Keratinocyte (primary cell): Measurements from ENCODE around the gene OXSR1. TPM values are rescaled to one million over a fixed set of nuclear protein-coding genes. Genes with fewer than 3 reads are reported as not detected.

Experiments used
- DNase-seq: peaks from one replicate; pipeline ENCODE4 v3.0.0-alpha.2; 2011; ENCODE audit warnings: low read depth, missing footprints, low spot score
- FAIRE-seq: peaks from 2 replicates; lab custom pipeline; 2011; peaks lifted over from hg19 to GRCh38; lab: Jason Lieb, UNC
- H2AFZ ChIP-seq: 2 replicates; pipeline ENCODE4 v1.6.0; 2012; ENCODE audit warnings: low read length, control low read depth, inconsistent platforms; ENCODE audit not compliant: control insufficient read depth
- H3K27ac ChIP-seq: 2 replicates; pipeline ENCODE4 v1.5.1; 2011; ENCODE audit warnings: low read length; ENCODE audit not compliant: control insufficient read depth, insufficient read depth
- H3K27me3 ChIP-seq: 3 replicates; pipeline ENCODE4 v1.6.0; 2011; ENCODE audit warnings: low read length; ENCODE audit not compliant: control insufficient read depth, insufficient read depth; ENCODE audit errors: extremely low read depth
- H3K36me3 ChIP-seq, 2 experiments: 2 replicates in 1 of 2; 3 replicates in 1 of 2; pipeline ENCODE4 v1.5.1; 2011; ENCODE audit warnings: low read length in 2 of 2, mild to moderate bottlenecking in 1 of 2; ENCODE audit not compliant: control insufficient read depth in 2 of 2, insufficient read depth in 2 of 2; ENCODE audit errors: extremely low read depth in 1 of 2
- H3K4me1 ChIP-seq: 3 replicates; pipeline ENCODE4 v1.5.1; 2011; ENCODE audit warnings: low read length; ENCODE audit not compliant: control insufficient read depth, insufficient read depth; ENCODE audit errors: extremely low read depth
- H3K4me2 ChIP-seq: 3 replicates; pipeline ENCODE4 v1.6.0; 2011; ENCODE audit warnings: low read depth, low read length; ENCODE audit not compliant: control insufficient read depth, insufficient read depth; ENCODE audit errors: extremely low read depth
- H3K4me3 ChIP-seq, 3 experiments: fragments of 200-600 bp in 1 of 3; sonication (generic) in 1 of 3; 2 replicates in 2 of 3; 3 replicates in 1 of 3; pipeline ENCODE4 v1.5.1; 2011 to 2016; ENCODE audit warnings: low read length in 3 of 3, mild to moderate bottlenecking in 3 of 3, control low read depth in 2 of 3, inconsistent platforms in 1 of 3, low read depth in 1 of 3, mixed read lengths in 1 of 3, mixed run types in 1 of 3, moderate library complexity in 1 of 3; ENCODE audit not compliant: control insufficient read depth in 2 of 3, insufficient read depth in 2 of 3; ENCODE audit errors: extremely low read depth in 1 of 3
- H3K79me2 ChIP-seq: 2 replicates; pipeline ENCODE4 v1.6.0; 2012; ENCODE audit warnings: low read length; ENCODE audit not compliant: control insufficient read depth, insufficient read depth
- H3K9ac ChIP-seq: 3 replicates; pipeline ENCODE4 v1.6.0; 2011; ENCODE audit warnings: low read length; ENCODE audit not compliant: control insufficient read depth, insufficient read depth; ENCODE audit errors: extremely low read depth
- H3K9me1 ChIP-seq: 3 replicates; pipeline ENCODE4 v1.6.0; 2011; ENCODE audit warnings: low read length; ENCODE audit not compliant: control insufficient read depth, insufficient read depth; ENCODE audit errors: extremely low read depth
- H3K9me3 ChIP-seq: 2 replicates; pipeline ENCODE4 v1.5.1; 2012; ENCODE audit warnings: low read depth, low read length; ENCODE audit not compliant: control insufficient read depth
- H4K20me1 ChIP-seq: 3 replicates; pipeline ENCODE4 v1.6.0; 2011; ENCODE audit warnings: low read length; ENCODE audit not compliant: control insufficient read depth, insufficient read depth; ENCODE audit errors: extremely low read depth
- EZH2 ChIP-seq: IDR thresholded peaks from one replicate; pipeline ENCODE4 v1.6.1; 2012; ENCODE audit warnings: inconsistent platforms, mild to moderate bottlenecking, low read length, moderate library complexity
- dilution Hi-C: fragments of 300-500 bp; cut with MboI; formaldehyde crosslinking; loops from one replicate; pipeline ENCODE4 v1.7.0; 2020; ENCODE audit warnings: low sequenced_read_pairs; ENCODE audit not compliant: extremely low pct_ligation_motif_present
- polyA plus RNA-seq, 5 experiments: library from polyadenylated mRNA; depleted of rRNA in 3 of 5; stranded (reverse) in 3 of 5; stranded (forward) in 1 of 5; unstranded in 1 of 5; fragments of >200 nt; gene quantifications; 1 replicate in 1 of 5; 2 replicates in 3 of 5; 3 replicates in 1 of 5; pipeline versions ENCODE4 v1.2.1 to v1.2.3, GENCODE V29; 2011 to 2012; ENCODE audit warnings: missing spikeins in 2 of 5, low read depth in 1 of 5, low replicate concordance in 1 of 5
- TF ChIP-seq, protein P1 (sequence below), 3 experiments: IDR thresholded peaks in 1 of 3; conservative IDR thresholded peaks in 1 of 3; optimal IDR thresholded peaks in 1 of 3; 2 replicates in 2 of 3; 3 replicates in 1 of 3; pipeline versions ENCODE3 to v1.5.1; 2011; ENCODE audit warnings: low read length in 3 of 3, mild to moderate bottlenecking in 3 of 3, moderate library complexity in 2 of 3, control low read depth in 1 of 3, inconsistent platforms in 1 of 3; ENCODE audit not compliant: insufficient read depth in 2 of 3; ENCODE audit errors: extremely low read depth in 1 of 3

OXSR1 gene
- polyA plus RNA-seq, 1 donor (not counting 4 experiments of a cell fraction or from before 2014, with no cell fraction given): 77.0 TPM

GRCh38 chr3:38163841-38164642 lies 1.3 kb upstream of the OXSR1 start:
- DNase-seq: no peak
- Histone ChIP-seq H2AFZ (peak overlapping the region; percentile 84), H3K4me2 (peak overlapping the region; percentile 89), H3K4me1 (peaks cover 16% of the 10 kb centered on the region), H3K36me3 (no peaks in the 10 kb centered on the region), H4K20me1 (no peaks in the 10 kb centered on the region), H3K9ac (peak overlapping the region; percentile 88), H3K27ac (peak overlapping the region; percentile 99), H3K4me3 (peak overlapping the region; percentile 86 to 89 (median 89)), H3K9me1 (no peaks in the 10 kb centered on the region), H3K9me3 (no peaks in the 10 kb centered on the region), H3K27me3 (no peaks in the 10 kb centered on the region), H3K79me2 (peaks cover 30% of the 10 kb centered on the region)
- dilution Hi-C loops: no loop called here
- no peak for FAIRE-seq
- no peak for TF ChIP-seq EZH2
- TF ChIP-seq, protein P1, sequence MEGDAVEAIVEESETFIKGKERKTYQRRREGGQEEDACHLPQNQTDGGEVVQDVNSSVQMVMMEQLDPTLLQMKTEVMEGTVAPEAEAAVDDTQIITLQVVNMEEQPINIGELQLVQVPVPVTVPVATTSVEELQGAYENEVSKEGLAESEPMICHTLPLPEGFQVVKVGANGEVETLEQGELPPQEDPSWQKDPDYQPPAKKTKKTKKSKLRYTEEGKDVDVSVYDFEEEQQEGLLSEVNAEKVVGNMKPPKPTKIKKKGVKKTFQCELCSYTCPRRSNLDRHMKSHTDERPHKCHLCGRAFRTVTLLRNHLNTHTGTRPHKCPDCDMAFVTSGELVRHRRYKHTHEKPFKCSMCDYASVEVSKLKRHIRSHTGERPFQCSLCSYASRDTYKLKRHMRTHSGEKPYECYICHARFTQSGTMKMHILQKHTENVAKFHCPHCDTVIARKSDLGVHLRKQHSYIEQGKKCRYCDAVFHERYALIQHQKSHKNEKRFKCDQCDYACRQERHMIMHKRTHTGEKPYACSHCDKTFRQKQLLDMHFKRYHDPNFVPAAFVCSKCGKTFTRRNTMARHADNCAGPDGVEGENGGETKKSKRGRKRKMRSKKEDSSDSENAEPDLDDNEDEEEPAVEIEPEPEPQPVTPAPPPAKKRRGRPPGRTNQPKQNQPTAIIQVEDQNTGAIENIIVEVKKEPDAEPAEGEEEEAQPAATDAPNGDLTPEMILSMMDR (optimal IDR thresholded peaks at IDR 0.05 in 1 of 3, IDR thresholded peaks at IDR 0.05 in 1 of 3, conservative IDR thresholded peaks at IDR 0.05 in 1 of 3; ENCODE audit: extremely low read depth in 1 of 3, insufficient read depth in 2 of 3, low read length in 3 of 3): no peak

- no peak for TF ChIP-seq EZH2
- TF ChIP-seq, protein P1 (optimal IDR thresholded peaks at IDR 0.05 in 1 of 3, IDR thresholded peaks at IDR 0.05 in 1 of 3, conservative IDR thresholded peaks at IDR 0.05 in 1 of 3; ENCODE audit: extremely low read depth in 1 of 3, insufficient read depth in 2 of 3, low read length in 3 of 3): no peak
- Histone ChIP-seq H3K4me1 (peaks cover 19% of the 10 kb centered on the region), H3K36me3 (no peaks in the 10 kb centered on the region), H3K27me3 (no peaks in the 10 kb centered on the region), H3K9ac (peak overlapping the region; percentile 88), H3K9me1 (no peaks in the 10 kb centered on the region), H3K9me3 (no peaks in the 10 kb centered on the region), H3K4me2 (peak overlapping the region; percentile 89), H3K79me2 (peaks cover 35% of the 10 kb centered on the region), H4K20me1 (no peaks in the 10 kb centered on the region), H3K4me3 (peak overlapping the region; percentile 86 to 89 (median 89)), H2AFZ (peak overlapping the region; percentile 84), H3K27ac (peak overlapping the region; percentile 99)
- FAIRE-seq (no peak), DNase-seq (no peak)
- dilution Hi-C loops: no loop called here
Measured at GRCh38 chr3:38164643-38164951, 740 bp upstream of the OXSR1 start.
